HEK293 (cell line): ENCODE results near the gene ERCC1.
A peak's percentile ranks its signal among the peaks of the same experiment; 100 is the strongest.

Source experiments
- ATF2 ChIP-seq: fragments of 450-650 bp; formaldehyde crosslinking; IDR thresholded peaks from 2 replicates; pipeline ENCODE4 v1.5.1; 2016; ENCODE audit warnings: missing biosample characterization, missing genetic modification characterization, low read depth
- CTCF ChIP-seq: fragments of 450-650 bp; formaldehyde crosslinking; IDR thresholded peaks from 2 replicates; pipeline ENCODE4 v1.5.1; 2016; ENCODE audit warnings: missing biosample characterization, missing genetic modification characterization
- GLIS1 ChIP-seq: fragments of 450-650 bp; formaldehyde crosslinking; IDR thresholded peaks from 2 replicates; pipeline ENCODE4 v1.5.1; 2016; ENCODE audit warnings: missing biosample characterization, missing genetic modification characterization
- GLIS2 ChIP-seq: fragments of 450-650 bp; formaldehyde crosslinking; IDR thresholded peaks from 2 replicates; pipeline ENCODE4 v1.5.1; 2016; ENCODE audit warnings: missing biosample characterization, missing genetic modification characterization
- IKZF3 ChIP-seq: fragments of 450-650 bp; IDR thresholded peaks from 2 replicates; pipeline ENCODE4 v1.5.0; 2018; ENCODE audit warnings: missing biosample characterization, mild to moderate bottlenecking, missing genetic modification characterization, moderate library complexity
- KLF16 ChIP-seq: fragments of 450-650 bp; formaldehyde crosslinking; IDR thresholded peaks from 2 replicates; pipeline ENCODE4 v1.5.1; 2017; ENCODE audit warnings: missing biosample characterization, missing genetic modification characterization
- KLF17 ChIP-seq: fragments of 450-650 bp; formaldehyde crosslinking; IDR thresholded peaks from 2 replicates; pipeline ENCODE4 v1.5.1; 2016; ENCODE audit warnings: missing biosample characterization, missing genetic modification characterization
- KLF8 ChIP-seq: fragments of 450-650 bp; formaldehyde crosslinking; IDR thresholded peaks from 2 replicates; pipeline ENCODE4 v1.5.1; 2016; ENCODE audit warnings: missing biosample characterization, missing genetic modification characterization
- OSR2 ChIP-seq: fragments of 450-650 bp; formaldehyde crosslinking; IDR thresholded peaks from 2 replicates; pipeline ENCODE4 v1.5.1; 2016; ENCODE audit warnings: missing biosample characterization, missing genetic modification characterization
- RBAK ChIP-seq: fragments of 450-650 bp; formaldehyde crosslinking; IDR thresholded peaks from 2 replicates; pipeline ENCODE4 v1.5.1; 2016; ENCODE audit warnings: missing biosample characterization, missing genetic modification characterization
- ZBTB11 ChIP-seq: fragments of 450-650 bp; formaldehyde crosslinking; conservative IDR thresholded peaks from 2 replicates; pipeline ENCODE4 v1.5.1; 2016; ENCODE audit warnings: low read depth, missing biosample characterization, missing genetic modification characterization
- ZBTB17 ChIP-seq: fragments of 450-650 bp; formaldehyde crosslinking; IDR thresholded peaks from 2 replicates; pipeline ENCODE4 v1.5.1; 2016; ENCODE audit warnings: missing biosample characterization, missing genetic modification characterization
- ZBTB26 ChIP-seq: fragments of 450-650 bp; formaldehyde crosslinking; optimal IDR thresholded peaks from 2 replicates; pipeline ENCODE3; 2016; ENCODE audit warnings: missing biosample characterization, mild to moderate bottlenecking, missing genetic modification characterization
- ZBTB7A ChIP-seq: fragments of 450-650 bp; formaldehyde crosslinking; IDR thresholded peaks from 2 replicates; pipeline ENCODE4 v1.5.1; 2016; ENCODE audit warnings: low read depth, missing biosample characterization, missing genetic modification characterization
- ZNF140 ChIP-seq: fragments of 450-650 bp; formaldehyde crosslinking; IDR thresholded peaks from 2 replicates; pipeline ENCODE4 v1.5.1; 2016; ENCODE audit warnings: missing biosample characterization, missing genetic modification characterization
- ZNF155 ChIP-seq: fragments of 450-650 bp; formaldehyde crosslinking; IDR thresholded peaks from 2 replicates; pipeline ENCODE4 v1.5.1; 2016; ENCODE audit warnings: missing biosample characterization, missing genetic modification characterization
- ZNF157 ChIP-seq: fragments of 450-650 bp; formaldehyde crosslinking; IDR thresholded peaks from 2 replicates; pipeline ENCODE4 v1.5.1; 2016; ENCODE audit warnings: missing biosample characterization, missing genetic modification characterization
- ZNF174 ChIP-seq: fragments of 450-650 bp; formaldehyde crosslinking; IDR thresholded peaks from 2 replicates; pipeline ENCODE4 v1.5.0; 2017; ENCODE audit warnings: missing biosample characterization, mild to moderate bottlenecking, missing genetic modification characterization
- ZNF202 ChIP-seq: fragments of 450-650 bp; formaldehyde crosslinking; IDR thresholded peaks from 2 replicates; pipeline ENCODE4 v1.5.1; 2016; ENCODE audit warnings: missing biosample characterization, missing genetic modification characterization, borderline replicate concordance
- ZNF335 ChIP-seq: fragments of 450-650 bp; formaldehyde crosslinking; conservative IDR thresholded peaks from 2 replicates; pipeline ENCODE4 v1.5.1; 2016; ENCODE audit warnings: missing biosample characterization, missing genetic modification characterization
- ZNF394 ChIP-seq: fragments of 450-650 bp; formaldehyde crosslinking; IDR thresholded peaks from 2 replicates; pipeline ENCODE4 v1.5.1; 2016; ENCODE audit warnings: missing biosample characterization, missing genetic modification characterization, mild to moderate bottlenecking, moderate library complexity, borderline replicate concordance
- ZNF518A ChIP-seq: fragments of 450-650 bp; formaldehyde crosslinking; conservative IDR thresholded peaks from 2 replicates; pipeline ENCODE4 v1.5.1; 2016; ENCODE audit warnings: low read depth, missing biosample characterization, missing genetic modification characterization
- ZNF561 ChIP-seq: fragments of 450-650 bp; IDR thresholded peaks from 2 replicates; pipeline ENCODE4 v1.5.1; 2018; ENCODE audit warnings: missing biosample characterization, missing genetic modification characterization, borderline replicate concordance
- ZNF626 ChIP-seq: fragments of 450-650 bp; sonication (Bioruptor Pico); formaldehyde crosslinking; IDR thresholded peaks from 2 replicates; pipeline ENCODE4 v1.5.1; 2018; ENCODE audit warnings: missing biosample characterization, missing genetic modification characterization, inconsistent platforms

ERCC1 gene

GRCh38 chr19:45439569-45440258 lies 16.0 kb upstream of the ERCC1 start (continued):
- no peak for TF ChIP-seq ZNF155
- 0 out of 2 replicates have a peak, but pooled peaks have one; percentile 17 for TF ChIP-seq ZNF394 (tag by site-specific recombination)
- peak; percentile 73 for TF ChIP-seq GLIS1 (tag by site-specific recombination)
- no peak for TF ChIP-seq ZNF518A (tag by site-specific recombination)
- TF ChIP-seq ZNF140 (tag by site-specific recombination), result no peak
- no peak for TF ChIP-seq ZNF157
- TF ChIP-seq KLF17 (tag by site-specific recombination), result no peak
- TF ChIP-seq ATF2 (tag by site-specific recombination), result no peak
- no peak for TF ChIP-seq ZNF174 (tag by site-specific recombination)
- TF ChIP-seq ZBTB7A (tag by site-specific recombination), result no peak
- TF ChIP-seq GLIS2 (tag by site-specific recombination), result peak; percentile 72
- TF ChIP-seq CTCF, result peak; percentile 67
- no peak for TF ChIP-seq ZNF202 (tag by site-specific recombination)
- TF ChIP-seq ZNF335 (tag by site-specific recombination), result peak; percentile 75
- TF ChIP-seq OSR2 (tag by site-specific recombination), result no peak
- peak; percentile 92 for TF ChIP-seq ZBTB26 (tag by site-specific recombination)
- TF ChIP-seq ZNF626, result 0 out of 2 replicates have a peak, but pooled peaks have one; percentile 14
- TF ChIP-seq RBAK (tag by site-specific recombination), result no peak
- TF ChIP-seq KLF8, result 0 out of 2 replicates have a peak, but pooled peaks have one; percentile 32
- TF ChIP-seq ZBTB17 (tag by site-specific recombination), result peak; percentile 54; the same call in 1 of the 2 replicates
- TF ChIP-seq KLF16, result no peak
- peak; percentile 91; the same call in 1 of the 2 replicates for TF ChIP-seq ZNF561 (tag by site-specific recombination)
- TF ChIP-seq IKZF3, result peak; percentile 40; the same call in 1 of the 2 replicates
- TF ChIP-seq ZBTB11 (tag by site-specific recombination), result peak; percentile 93
